ENCODE results near the gene IFNL1.

- TF ChIP-seq POLR2AphosphoS5 (IDR thresholded peaks at IDR 0.05; ENCODE audit: borderline replicate concordance, low read depth, low read length) (no peak), FOXP2 (optimal IDR thresholded peaks at IDR 0.05; ENCODE audit: control extremely low read depth, extremely low read length, insufficient read depth) (no peak)
These were observed 1.9 kb downstream of the IFNL1 start for GRCh38 chr19:39297931-39298634.
